ENCODE data around the gene CXCL16. TPM values are rescaled to one million over a fixed set of nuclear protein-coding genes. Genes with fewer than 3 reads are reported as not detected.

CXCL16 gene
- polyA plus RNA-seq, 1 experiment: 2.4 TPM

- no peak for TF ChIP-seq CTCF (IDR thresholded peaks at IDR 0.05; ENCODE audit: low read depth, low read length)
- no peaks in the 10 kb centered on the region for H3K9me3 ChIP-seq (ENCODE audit: control insufficient read depth, insufficient read depth, low read length)
- H3K27ac ChIP-seq (ENCODE audit: low read depth, low read length): no peak overlapping the region
- ChIA-PET CTCF (interaction anchor here (0.5 kb wide), 1 partner anchor 42 kb away, joined by 4 read pairs; the partner anchor contains the start of gene ARRB2), POLR2A (interaction anchor here (0.6 kb wide), 1 partner anchor 32 kb away, joined by 4 read pairs; no protein-coding TSS in a partner anchor)
- H3K27me3 ChIP-seq (ENCODE audit: control insufficient read depth, insufficient read depth, low read length): peaks cover 37% of the 10 kb centered on the region
- H3K4me3 ChIP-seq (ENCODE audit: low read depth, low read length): no peak overlapping the region
- no peak for DNase-seq (ENCODE audit: low read depth, low spot score)
Observed at GRCh38 chr17:4751932-4752331, 12.2 kb upstream of the CXCL16 start.

GRCh38 chr17:4750606-4751005, 10.9 kb upstream of the CXCL16 start:
- no peak for DNase-seq (ENCODE audit: low read depth, low spot score)
- TF ChIP-seq CTCF (IDR thresholded peaks at IDR 0.05; ENCODE audit: low read depth, low read length): no peak
- no peaks in the 10 kb centered on the region for H3K9me3 ChIP-seq (ENCODE audit: control insufficient read depth, insufficient read depth, low read length)
- no peak overlapping the region for H3K4me3 ChIP-seq (ENCODE audit: low read depth, low read length)
- H3K27ac ChIP-seq (ENCODE audit: low read depth, low read length): no peak overlapping the region
- ChIA-PET POLR2A (no interaction called here), CTCF (no interaction called here)
- H3K27me3 ChIP-seq (ENCODE audit: control insufficient read depth, insufficient read depth, low read length): peaks cover 42% of the 10 kb centered on the region

GRCh38 chr17:4748686-4749085, 9.0 kb upstream of the CXCL16 start:
- no peak overlapping the region for H3K4me3 ChIP-seq (ENCODE audit: low read depth, low read length)
- TF ChIP-seq CTCF (IDR thresholded peaks at IDR 0.05; ENCODE audit: low read depth, low read length): no peak
- ChIA-PET POLR2A (no interaction called here), CTCF (no interaction called here)
- no peak overlapping the region for H3K27ac ChIP-seq (ENCODE audit: low read depth, low read length)
- H3K9me3 ChIP-seq (ENCODE audit: control insufficient read depth, insufficient read depth, low read length): no peaks in the 10 kb centered on the region
- H3K27me3 ChIP-seq (ENCODE audit: control insufficient read depth, insufficient read depth, low read length): peaks cover 55% of the 10 kb centered on the region
- DNase-seq (ENCODE audit: low read depth, low spot score): no peak

GRCh38 chr17:4747847-4748246, 8.1 kb upstream of the CXCL16 start:
- POLR2A ChIA-PET: interaction anchor here (1.1 kb wide), 1 partner anchor 48 kb away, joined by 7 read pairs; the partner anchor contains the start of gene PSMB6
- no peak overlapping the region for H3K27ac ChIP-seq (ENCODE audit: low read depth, low read length)
- no peak for TF ChIP-seq CTCF (IDR thresholded peaks at IDR 0.05; ENCODE audit: low read depth, low read length)
- no peak overlapping the region for H3K4me3 ChIP-seq (ENCODE audit: low read depth, low read length)
- no peak for DNase-seq (ENCODE audit: low read depth, low spot score)
- H3K27me3 ChIP-seq (ENCODE audit: control insufficient read depth, insufficient read depth, low read length): peaks cover 57% of the 10 kb centered on the region
- CTCF ChIA-PET: no interaction called here
- H3K9me3 ChIP-seq (ENCODE audit: control insufficient read depth, insufficient read depth, low read length): no peaks in the 10 kb centered on the region

- TF ChIP-seq CTCF (IDR thresholded peaks at IDR 0.05; ENCODE audit: low read depth, low read length): no peak
- Histone ChIP-seq H3K27ac (ENCODE audit: low read depth, low read length) (no peak overlapping the region), H3K4me3 (ENCODE audit: low read depth, low read length) (no peak overlapping the region), H3K27me3 (ENCODE audit: control insufficient read depth, insufficient read depth, low read length) (peaks cover 76% of the 10 kb centered on the region), H3K9me3 (ENCODE audit: control insufficient read depth, insufficient read depth, low read length) (no peaks in the 10 kb centered on the region)
- CTCF ChIA-PET: no interaction called here
- POLR2A ChIA-PET: no interaction called here
- no peak for DNase-seq (ENCODE audit: low read depth, low spot score)
Observed at GRCh38 chr17:4744999-4745969, 5.6 kb upstream of the CXCL16 start.

Measured in AG04450 (cell line).